NCI-H748 (cell line): ENCODE results near the gene AP2A2.

Experiments
- DNase-seq: peaks from one replicate; lab custom pipeline; 2025; ENCODE audit not compliant: unreplicated experiment; lab: John Stamatoyannopoulos, UW

AP2A2 gene

GRCh38 chr11:995044-995751 lies 69.5 kb downstream of the AP2A2 start:
- no peak for DNase-seq

- DNase-seq = no peak
These were observed 70.2 kb downstream of the AP2A2 start for GRCh38 chr11:995752-996420.

GRCh38 chr11:996681-997080 lies 71.0 kb downstream of the AP2A2 start:
- no peak for DNase-seq

- no peak for DNase-seq
These were observed 72.2 kb downstream of the AP2A2 start for GRCh38 chr11:997907-998306.

GRCh38 chr11:999009-999408 lies 73.3 kb downstream of the AP2A2 start:
- DNase-seq = no peak

- DNase-seq = no peak
These were observed 74.9 kb downstream of the AP2A2 start for GRCh38 chr11:1000357-1001278.

GRCh38 chr11:1001617-1002405 lies 76.1 kb downstream of the AP2A2 start:
- no peak for DNase-seq

- no peak for DNase-seq
These were observed 76.8 kb downstream of the AP2A2 start for GRCh38 chr11:1002406-1002984.

- no peak for DNase-seq
These were observed 77.5 kb downstream of the AP2A2 start for GRCh38 chr11:1003159-1003558.

GRCh38 chr11:1005928-1006327 lies 80.3 kb downstream of the AP2A2 start:
- DNase-seq = no peak

GRCh38 chr11:1006762-1007161 lies 81.1 kb downstream of the AP2A2 start:
- no peak for DNase-seq

- DNase-seq = no peak
These were observed 81.6 kb downstream of the AP2A2 start for GRCh38 chr11:1007279-1007678.

GRCh38 chr11:1008001-1008802 lies 82.5 kb downstream of the AP2A2 start:
- no peak for DNase-seq

GRCh38 chr11:1008803-1009145 lies 83.1 kb downstream of the AP2A2 start:
- DNase-seq = no peak

GRCh38 chr11:1009371-1009770 lies 83.7 kb downstream of the AP2A2 start:
- no peak for DNase-seq

- DNase-seq = no peak
These were observed 84.3 kb downstream of the AP2A2 start for GRCh38 chr11:1009991-1010390.

- no peak for DNase-seq
These were observed 85.1 kb downstream of the AP2A2 start for GRCh38 chr11:1010551-1011319.

GRCh38 chr11:1011320-1011698 lies 85.6 kb downstream of the AP2A2 start:
- DNase-seq = no peak

GRCh38 chr11:1012291-1012690 lies 86.6 kb downstream of the AP2A2 start:
- DNase-seq = no peak
